HepG2 (cell line): ENCODE data around the gene JPT2. TPM values are rescaled to one million over a fixed set of nuclear protein-coding genes. Genes with fewer than 3 reads are reported as not detected.

Experiments used
- ARID3A ChIP-seq: IDR thresholded peaks from 2 replicates; pipeline ENCODE4 v1.6.1; 2012; ENCODE audit warnings: low read depth, low read length, improper control_type of control experiment
- BCL6 ChIP-seq: IDR thresholded peaks from 2 replicates; pipeline ENCODE4 v1.6.1; 2016; ENCODE audit warnings: missing genetic modification reagents, missing compliant biosample characterization
- CBX2 ChIP-seq, 2 experiments: fragments of 200-600 bp in 1 of 2; sonication (generic); formaldehyde crosslinking in 1 of 2; IDR thresholded peaks; 2 replicates each; pipeline versions ENCODE4 v1.7.0 to v1.8.1; 2018 to 2022; ENCODE audit warnings: low read depth in 2 of 2, low read length in 1 of 2, mild to moderate bottlenecking in 1 of 2, missing genetic modification reagents in 1 of 2
- CEBPG ChIP-seq: IDR thresholded peaks from 2 replicates; pipeline ENCODE4 v1.6.1; 2016
- DNMT3B ChIP-seq: conservative IDR thresholded peaks from 2 replicates; pipeline ENCODE4 v1.6.1; 2016; ENCODE audit warnings: missing biosample characterization, control low read depth
- IKZF5 ChIP-seq: IDR thresholded peaks from 2 replicates; pipeline ENCODE4 v1.6.1; 2018; ENCODE audit warnings: missing genetic modification reagents, mild to moderate bottlenecking, missing compliant biosample characterization
- MYC ChIP-seq: sonication (generic); formaldehyde crosslinking; IDR thresholded peaks from 2 replicates; pipeline ENCODE4 v1.9.0; 2021; ENCODE audit warnings: missing genetic modification reagents, borderline replicate concordance
- NBN ChIP-seq: fragments of 450-650 bp; conservative IDR thresholded peaks from 2 replicates; pipeline ENCODE4 v1.6.1; 2017
- RARG ChIP-seq: sonication (generic); formaldehyde crosslinking; IDR thresholded peaks from 2 replicates; pipeline ENCODE4 v1.4.0; 2020; ENCODE audit warnings: low read depth, mild to moderate bottlenecking, missing genetic modification reagents
- RXRB ChIP-seq: IDR thresholded peaks from 2 replicates; pipeline ENCODE4 v1.6.1; 2016; ENCODE audit warnings: borderline replicate concordance, missing genetic modification reagents, missing compliant biosample characterization
- SIN3A ChIP-seq: IDR thresholded peaks from 2 replicates; pipeline ENCODE4 v1.6.1; 2011; ENCODE audit warnings: low read depth, mild to moderate bottlenecking, control low read depth, low read length, borderline replicate concordance
- TARDBP ChIP-seq: sonication (generic); formaldehyde crosslinking; IDR thresholded peaks from 2 replicates; pipeline ENCODE4 v1.8.0; 2022; ENCODE audit warnings: mild to moderate bottlenecking, missing genetic modification reagents
- XRCC5 ChIP-seq: fragments of 200-400 bp; formaldehyde crosslinking; optimal IDR thresholded peaks from 2 replicates; pipeline ENCODE3; 2017; ENCODE audit warnings: mild to moderate bottlenecking, low read length
- ZBTB42 ChIP-seq: sonication (generic); formaldehyde crosslinking; IDR thresholded peaks from 2 replicates; pipeline ENCODE4 v1.5.0; 2020; ENCODE audit warnings: mild to moderate bottlenecking, missing genetic modification reagents
- ZKSCAN8 ChIP-seq: IDR thresholded peaks from 2 replicates; pipeline ENCODE4 v1.6.1; 2016; ENCODE audit warnings: borderline replicate concordance, missing genetic modification reagents, missing compliant biosample characterization
- ZNF234 ChIP-seq: sonication (generic); formaldehyde crosslinking; conservative IDR thresholded peaks from 2 replicates; pipeline ENCODE4 v1.5.1; 2020; ENCODE audit warnings: mild to moderate bottlenecking, missing genetic modification reagents
- ZNF337 ChIP-seq: sonication (generic); formaldehyde crosslinking; IDR thresholded peaks from 2 replicates; pipeline ENCODE4 v1.5.1; 2020; ENCODE audit warnings: missing genetic modification reagents, low read depth, mild to moderate bottlenecking, borderline replicate concordance
- ZNF33B ChIP-seq: sonication (generic); formaldehyde crosslinking; IDR thresholded peaks from 2 replicates; pipeline ENCODE4 v1.5.1; 2020; ENCODE audit warnings: mild to moderate bottlenecking, missing genetic modification reagents
- ZNF451 ChIP-seq: sonication (generic); formaldehyde crosslinking; IDR thresholded peaks from 2 replicates; pipeline ENCODE4 v1.5.0; 2020; ENCODE audit warnings: mild to moderate bottlenecking, missing genetic modification reagents
- ZNF501 ChIP-seq: sonication (generic); formaldehyde crosslinking; IDR thresholded peaks from 2 replicates; pipeline ENCODE4 v1.5.1; 2020; ENCODE audit warnings: mild to moderate bottlenecking, moderate library complexity, missing genetic modification reagents
- ZNF572 ChIP-seq: sonication (generic); formaldehyde crosslinking; IDR thresholded peaks from 2 replicates; pipeline ENCODE4 v1.5.1; 2020; ENCODE audit warnings: mild to moderate bottlenecking, missing genetic modification reagents
- ZNF605 ChIP-seq: sonication (generic); formaldehyde crosslinking; IDR thresholded peaks from 2 replicates; pipeline ENCODE4 v1.8.0; 2022; ENCODE audit warnings: mild to moderate bottlenecking, missing genetic modification reagents
- ZNF607 ChIP-seq: sonication (generic); formaldehyde crosslinking; IDR thresholded peaks from 2 replicates; pipeline ENCODE4 v1.5.1; 2020; ENCODE audit warnings: missing genetic modification reagents, mild to moderate bottlenecking, borderline replicate concordance
- ZNF879 ChIP-seq: sonication (generic); formaldehyde crosslinking; IDR thresholded peaks from 2 replicates; pipeline ENCODE4 v1.8.1; 2023; ENCODE audit warnings: missing genetic modification reagents
- ZSCAN20 ChIP-seq: sonication (generic); formaldehyde crosslinking; IDR thresholded peaks from 2 replicates; pipeline ENCODE4 v1.4.0; 2020; ENCODE audit warnings: missing genetic modification reagents, mild to moderate bottlenecking, borderline replicate concordance
- polyA plus RNA-seq, 8 experiments: library from polyadenylated mRNA; depleted of rRNA in 3 of 8; stranded (reverse) in 7 of 8; unstranded in 1 of 8; fragments of >200 nt; fragmentation: Illumina TruSeq in 4 of 8; extraction: Trizol in 4 of 8; gene quantifications; 2 replicates each; pipeline versions ENCODE4 v1.2.1 to v1.2.3, GENCODE V29; 2011 to 2016; ENCODE audit warnings: low read depth in 4 of 8, missing spikeins in 1 of 8, mixed read lengths in 1 of 8; ENCODE audit not compliant: insufficient read depth in 1 of 8
- total RNA-seq, 5 experiments: library from RNA; depleted of rRNA; stranded (reverse); fragments of >200 nt; fragmentation: Illumina TruSeq; extraction: Trizol; gene quantifications; 2 replicates each; pipeline ENCODE4 v1.2.3, GENCODE V29; 2016; ENCODE audit warnings: low read depth in 1 of 5
- TF ChIP-seq, protein P1 (sequence below): IDR thresholded peaks from 2 replicates; pipeline ENCODE4 v1.6.1; 2012; ENCODE audit warnings: low read length, improper control_type of control experiment

JPT2 gene
- total and polyA plus RNA-seq, 2 of the 13 experiments (the other 11 are each of a cell fraction or from before 2014, with no cell fraction given) = 53.5 to 89.4 TPM

DNA sequence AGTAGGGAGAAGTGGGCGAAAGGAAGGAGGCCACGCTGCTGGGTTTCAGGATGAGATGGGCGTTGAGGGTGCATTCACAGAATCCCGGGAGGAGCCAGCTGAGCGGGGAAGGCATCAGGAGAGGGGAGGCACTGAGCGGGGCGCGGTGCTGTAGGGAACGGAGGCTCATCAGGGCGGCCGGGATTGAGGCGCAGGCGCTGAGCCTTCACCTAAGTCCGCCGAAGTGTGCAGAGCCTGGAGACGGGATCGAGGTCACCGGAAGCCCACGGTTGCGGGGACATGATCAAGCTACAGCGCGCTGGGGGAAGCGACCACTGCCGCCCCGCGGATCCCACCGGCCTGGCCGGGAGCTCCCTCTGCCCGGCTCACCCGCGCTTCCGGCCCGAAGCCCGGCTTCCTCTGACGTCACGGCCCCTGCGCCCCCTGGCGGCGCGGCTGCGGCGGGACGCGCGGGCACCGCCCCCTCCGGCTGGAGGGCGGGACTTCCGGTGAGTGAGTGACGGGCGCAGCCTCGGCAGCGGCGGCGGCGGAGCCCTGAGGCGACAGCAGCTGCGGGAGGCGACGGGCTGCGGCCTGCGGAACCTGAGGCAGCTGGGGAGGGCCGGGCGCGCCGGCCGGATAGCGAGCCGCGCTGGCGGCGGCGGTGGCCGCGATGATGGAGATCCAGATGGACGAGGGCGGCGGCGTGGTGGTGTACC lies 27.8 kb downstream of the JPT2 start, which contains the start of gene MAPK8IP3 (continued):
- TF ChIP-seq, protein P1, sequence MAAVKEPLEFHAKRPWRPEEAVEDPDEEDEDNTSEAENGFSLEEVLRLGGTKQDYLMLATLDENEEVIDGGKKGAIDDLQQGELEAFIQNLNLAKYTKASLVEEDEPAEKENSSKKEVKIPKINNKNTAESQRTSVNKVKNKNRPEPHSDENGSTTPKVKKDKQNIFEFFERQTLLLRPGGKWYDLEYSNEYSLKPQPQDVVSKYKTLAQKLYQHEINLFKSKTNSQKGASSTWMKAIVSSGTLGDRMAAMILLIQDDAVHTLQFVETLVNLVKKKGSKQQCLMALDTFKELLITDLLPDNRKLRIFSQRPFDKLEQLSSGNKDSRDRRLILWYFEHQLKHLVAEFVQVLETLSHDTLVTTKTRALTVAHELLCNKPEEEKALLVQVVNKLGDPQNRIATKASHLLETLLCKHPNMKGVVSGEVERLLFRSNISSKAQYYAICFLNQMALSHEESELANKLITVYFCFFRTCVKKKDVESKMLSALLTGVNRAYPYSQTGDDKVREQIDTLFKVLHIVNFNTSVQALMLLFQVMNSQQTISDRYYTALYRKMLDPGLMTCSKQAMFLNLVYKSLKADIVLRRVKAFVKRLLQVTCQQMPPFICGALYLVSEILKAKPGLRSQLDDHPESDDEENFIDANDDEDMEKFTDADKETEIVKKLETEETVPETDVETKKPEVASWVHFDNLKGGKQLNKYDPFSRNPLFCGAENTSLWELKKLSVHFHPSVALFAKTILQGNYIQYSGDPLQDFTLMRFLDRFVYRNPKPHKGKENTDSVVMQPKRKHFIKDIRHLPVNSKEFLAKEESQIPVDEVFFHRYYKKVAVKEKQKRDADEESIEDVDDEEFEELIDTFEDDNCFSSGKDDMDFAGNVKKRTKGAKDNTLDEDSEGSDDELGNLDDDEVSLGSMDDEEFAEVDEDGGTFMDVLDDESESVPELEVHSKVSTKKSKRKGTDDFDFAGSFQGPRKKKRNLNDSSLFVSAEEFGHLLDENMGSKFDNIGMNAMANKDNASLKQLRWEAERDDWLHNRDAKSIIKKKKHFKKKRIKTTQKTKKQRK = no peak
- TF ChIP-seq ZNF572 (CRISPR knock-in tag) (0 out of 2 replicates have a peak, but pooled peaks have one; percentile 17), RXRB (CRISPR knock-in tag) (no peak; the same call in 1 of the 2 replicates), ZNF337 (CRISPR knock-in tag) (no peak), ARID3A (no peak), CBX2 (IDR thresholded peaks at IDR 0.05; ENCODE audit: low read depth, low read length) (no peak), CBX2 (CRISPR knock-in tag; IDR thresholded peaks at IDR 0.05; ENCODE audit: low read depth) (no peak), ZNF607 (CRISPR knock-in tag) (peak; percentile 90), XRCC5 (peak; percentile 94), ZNF33B (no peak), NBN (no peak), RARG (CRISPR knock-in tag) (no peak), SIN3A (0 out of 2 replicates have a peak, but pooled peaks have one; percentile 36), IKZF5 (CRISPR knock-in tag) (peak; percentile 46), ZNF605 (CRISPR knock-in tag) (no peak), CEBPG (no peak), ZNF501 (CRISPR knock-in tag) (no peak), ZSCAN20 (peak; percentile 53; the same call in 1 of the 2 replicates), MYC (CRISPR knock-in tag) (peak; percentile 58; the same call in 1 of the 2 replicates), ZNF234 (peak; percentile 88), BCL6 (CRISPR knock-in tag) (no peak), ZNF879 (CRISPR knock-in tag) (no peak), ZNF451 (peak; percentile 76), ZKSCAN8 (CRISPR knock-in tag) (no peak), TARDBP (CRISPR knock-in tag) (no peak), ZBTB42 (CRISPR knock-in tag) (0 out of 2 replicates have a peak, but pooled peaks have one; percentile 38), DNMT3B (no peak)
